T-cell (primary cell): Measurements from ENCODE around the gene SAMD11. TPM values are rescaled to one million over a fixed set of nuclear protein-coding genes. Genes with fewer than 3 reads are reported as not detected.

Experiments used
- ATAC-seq, 4 experiments: fragments of 200-7000 bp in 3 of 4; fragments of 150-1000 bp in 1 of 4; cut with Tn5 transposase; replicated peaks in 1 of 4; 1 replicate in 3 of 4; 2 replicates in 1 of 4; pipeline ENCODE4 v1.10.0; 2021; ENCODE audit warnings: moderate library complexity in 3 of 4, mild to moderate bottlenecking in 2 of 4, moderate number of reproducible peaks in 1 of 4
- CTCF ChIA-PET, 2 donors: fragments of 300-600 bp; sonication (Branson Sonifier 250); formaldehyde crosslinking; loops; one replicate each; lab custom pipeline; 2022; ENCODE audit warnings: antibody characterized with exemption in 2 of 2; lab: Charles Lee
- POLR2A ChIA-PET, 2 donors: fragments of 300-600 bp; sonication (Branson Sonifier 250); formaldehyde crosslinking; loops; one replicate each; lab custom pipeline; 2022; ENCODE audit warnings: antibody characterized with exemption in 2 of 2; lab: Charles Lee
- DNase-seq, 35 experiments: peaks; one replicate each; pipeline versions ENCODE4 v3.0.0 to v3.0.0-alpha.2; 2013 to 2023
- H3K27ac ChIP-seq: one replicate; pipeline ENCODE4 v1.5.1; 2013; ENCODE audit warnings: low read length
- H3K27me3 ChIP-seq, 2 experiments: replicated peaks in 1 of 2; 1 replicate in 1 of 2; 2 replicates in 1 of 2; pipeline versions ENCODE4 v1.6.1 to v1.7.0; 2013; ENCODE audit warnings: low read length in 1 of 2, mixed read lengths in 1 of 2; ENCODE audit not compliant: control insufficient read depth in 2 of 2, insufficient read depth in 2 of 2; ENCODE audit errors: extremely low read depth in 1 of 2
- H3K36me3 ChIP-seq, 2 donors: 1 replicate in 1 of 2; 2 replicates in 1 of 2; pipeline versions ENCODE4 v1.6.1 to v1.7.0; 2013; ENCODE audit warnings: low read length in 1 of 2; ENCODE audit not compliant: control insufficient read depth in 2 of 2, insufficient read depth in 1 of 2; ENCODE audit errors: extremely low read depth in 1 of 2
- H3K4me1 ChIP-seq, 2 experiments: 1 replicate in 1 of 2; 2 replicates in 1 of 2; pipeline versions ENCODE4 v1.6.1 to v1.7.0; 2013; ENCODE audit warnings: low read length in 2 of 2, mixed read lengths in 1 of 2; ENCODE audit not compliant: insufficient read depth in 2 of 2, control insufficient read depth in 1 of 2; ENCODE audit errors: extremely low read depth in 1 of 2
- H3K4me3 ChIP-seq, 2 donors: 1 replicate in 1 of 2; 2 replicates in 1 of 2; pipeline versions ENCODE4 v1.5.1 to v1.7.0; 2013; ENCODE audit warnings: mild to moderate bottlenecking in 2 of 2, low read length in 1 of 2, moderate library complexity in 1 of 2; ENCODE audit not compliant: control insufficient read depth in 1 of 2; ENCODE audit errors: extremely low read depth in 1 of 2
- H3K9me3 ChIP-seq: 2 replicates; pipeline ENCODE4 v1.7.0; 2013
- H3K27ac Mint-ChIP-seq, 2 donors: one replicate each; pipeline ENCODE4 v1.8.0; 2020 to 2021; ENCODE audit warnings: mild to moderate bottlenecking in 2 of 2, mixed read lengths in 2 of 2
- H3K27me3 Mint-ChIP-seq, 2 donors: one replicate each; pipeline ENCODE4 v1.8.0; 2021 to 2022; ENCODE audit warnings: mixed read lengths in 2 of 2
- H3K36me3 Mint-ChIP-seq: one replicate; pipeline ENCODE4 v1.8.0; 2021; ENCODE audit warnings: mixed read lengths
- H3K4me1 Mint-ChIP-seq, 3 donors: one replicate each; pipeline ENCODE4 v1.8.0; 2020 to 2022; ENCODE audit warnings: mixed read lengths in 3 of 3, mild to moderate bottlenecking in 1 of 3
- H3K4me3 Mint-ChIP-seq, 3 donors: one replicate each; pipeline ENCODE4 v1.8.0; 2020 to 2022; ENCODE audit warnings: mild to moderate bottlenecking in 3 of 3, mixed read lengths in 3 of 3, moderate library complexity in 3 of 3
- H3K9me3 Mint-ChIP-seq, 3 donors: one replicate each; pipeline ENCODE4 v1.8.0; 2020 to 2022; ENCODE audit warnings: mixed read lengths in 3 of 3
- WGBS: methylation state at CpG from one replicate; pipeline ENCODE4 v1.1.5; 2013; ENCODE audit warnings: missing lambda C conversion rate; ENCODE audit not compliant: insufficient coverage; 5-methylcytosine and 5-hydroxymethylcytosine counted together
- total RNA-seq, 35 experiments: library from RNA in 6 of 35; stranded (reverse) in 6 of 35; fragments of 120-200 nt in 1 of 35; gene quantifications; one replicate each; pipeline versions ENCODE4 v1.2.1 to v1.2.4 and lab custom pipeline; 2013 to 2026

Gene SAMD11
- total RNA-seq, 5 donors from 2014 or later (not counting 1 experiment from before 2014, with no cell fraction given) = 0.32 to 0.70 (median 0.53) TPM; not detected in 2

GRCh38 chr1:972726-973458 is 49.2 kb downstream of the SAMD11 start:
- Histone ChIP-seq H3K4me1 (peaks cover 2 to 11% of the 10 kb centered on the region in 2 experiments), H3K9me3 (no peaks in the 10 kb centered on the region), H3K4me3 (no peak overlapping the region), H3K27me3 (peaks cover 0 to 77% of the 10 kb centered on the region in 2 experiments), H3K27ac (no peak overlapping the region), H3K36me3 (no peaks in the 10 kb centered on the region)
- POLR2A ChIA-PET = no interaction called here
- DNase-seq (no peak), ATAC-seq (no peak)
- Mint-ChIP-seq H3K36me3 (no peaks in the 10 kb centered on the region), H3K9me3 (no peaks in the 10 kb centered on the region), H3K4me3 (no peak overlapping the region), H3K27me3 (peaks cover 12 to 18% of the 10 kb centered on the region in 2 donors), H3K27ac (no peak overlapping the region), H3K4me1 (peaks cover 5 to 6% (median 5%) of the 10 kb centered on the region in 3 donors)
- 94% methylated on average over 12 of the region's 28 CpGs for WGBS
- CTCF ChIA-PET = no interaction called here

GRCh38 chr1:973459-974292 is 50.0 kb downstream of the SAMD11 start:
- H3K36me3 Mint-ChIP-seq = no peaks in the 10 kb centered on the region
- ChIA-PET POLR2A (no interaction called here), CTCF (no interaction called here)
- no peak for ATAC-seq
- H3K27ac Mint-ChIP-seq = no peak overlapping the region
- peaks cover 0 to 76% of the 10 kb centered on the region in 2 experiments for H3K27me3 ChIP-seq
- no peaks in the 10 kb centered on the region for H3K9me3 ChIP-seq
- no peak overlapping the region for H3K27ac ChIP-seq
- H3K9me3 Mint-ChIP-seq = no peaks in the 10 kb centered on the region
- H3K4me3 ChIP-seq = no peak overlapping the region
- no peaks in the 10 kb centered on the region for H3K36me3 ChIP-seq
- H3K4me1 ChIP-seq = peaks cover 2 to 10% of the 10 kb centered on the region in 2 experiments
- H3K27me3 Mint-ChIP-seq = peaks cover 9 to 18% of the 10 kb centered on the region in 2 donors
- peaks cover 5 to 8% (median 6%) of the 10 kb centered on the region in 3 donors for H3K4me1 Mint-ChIP-seq
- H3K4me3 Mint-ChIP-seq = no peak overlapping the region
- DNase-seq = no peak
- WGBS = 88% methylated on average over 20 of the region's 28 CpGs

GRCh38 chr1:974293-974640 is 50.5 kb downstream of the SAMD11 start:
- no peaks in the 10 kb centered on the region for H3K36me3 ChIP-seq
- Mint-ChIP-seq H3K36me3 (no peaks in the 10 kb centered on the region), H3K27ac (no peak overlapping the region), H3K4me1 (peaks cover 5 to 8% (median 6%) of the 10 kb centered on the region in 3 donors), H3K27me3 (peaks cover 8 to 18% of the 10 kb centered on the region in 2 donors), H3K9me3 (no peaks in the 10 kb centered on the region), H3K4me3 (no peak overlapping the region)
- H3K27me3 ChIP-seq = peaks cover 0 to 75% of the 10 kb centered on the region in 2 experiments
- ChIA-PET CTCF (no interaction called here), POLR2A (no interaction called here)
- 95% methylated on average over 4 of the region's 11 CpGs for WGBS
- no peaks in the 10 kb centered on the region for H3K9me3 ChIP-seq
- DNase-seq = no peak
- peaks cover 2 to 10% of the 10 kb centered on the region in 2 experiments for H3K4me1 ChIP-seq
- H3K4me3 ChIP-seq = no peak overlapping the region
- H3K27ac ChIP-seq = no peak overlapping the region
- ATAC-seq = no peak

- ChIA-PET POLR2A (no interaction called here), CTCF (no interaction called here)
- Mint-ChIP-seq H3K4me1 (peaks cover 5 to 8% (median 6%) of the 10 kb centered on the region in 3 donors), H3K27ac (no peak overlapping the region), H3K27me3 (peaks cover 5 to 16% of the 10 kb centered on the region in 2 donors), H3K36me3 (no peaks in the 10 kb centered on the region), H3K4me3 (no peak overlapping the region), H3K9me3 (no peaks in the 10 kb centered on the region)
- H3K4me3 ChIP-seq = no peak overlapping the region
- DNase-seq (no peak), ATAC-seq (no peak)
- H3K36me3 ChIP-seq = no peaks in the 10 kb centered on the region
- H3K27ac ChIP-seq = no peak overlapping the region
- H3K4me1 ChIP-seq = peaks cover 2 to 10% of the 10 kb centered on the region in 2 experiments
- H3K9me3 ChIP-seq = no peaks in the 10 kb centered on the region
- peaks cover 0 to 79% of the 10 kb centered on the region in 2 experiments for H3K27me3 ChIP-seq
- WGBS = 81% methylated on average over 17 of the region's 17 CpGs
These were observed 51.1 kb downstream of the SAMD11 start for GRCh38 chr1:974687-975328.

- DNase-seq = no peak
- H3K9me3 ChIP-seq = no peaks in the 10 kb centered on the region
- Mint-ChIP-seq H3K4me3 (no peak overlapping the region), H3K36me3 (no peaks in the 10 kb centered on the region), H3K27me3 (peaks cover 5 to 16% of the 10 kb centered on the region in 2 donors), H3K9me3 (no peaks in the 10 kb centered on the region), H3K27ac (no peak overlapping the region), H3K4me1 (peaks cover 5 to 8% (median 6%) of the 10 kb centered on the region in 3 donors)
- H3K4me3 ChIP-seq = no peak overlapping the region
- WGBS = 57% methylated on average over 5 of the region's 9 CpGs
- ATAC-seq = no peak
- H3K36me3 ChIP-seq = no peaks in the 10 kb centered on the region
- H3K27ac ChIP-seq = no peak overlapping the region
- H3K4me1 ChIP-seq = peaks cover 2 to 10% of the 10 kb centered on the region in 2 experiments
- H3K27me3 ChIP-seq = peaks cover 0 to 75% of the 10 kb centered on the region in 2 experiments
- ChIA-PET CTCF (no interaction called here), POLR2A (no interaction called here)
These were observed 51.6 kb downstream of the SAMD11 start for GRCh38 chr1:975365-975764.
